Retinal pigment epithelial cell (primary cell): Measurements from ENCODE around the gene LATS1.

ENCODE experiments used
- DNase-seq: peaks from one replicate; pipeline ENCODE4 v3.0.0-alpha.2; 2010; ENCODE audit warnings: low read depth
- H3K4me3 ChIP-seq: 2 replicates; pipeline ENCODE4 v1.5.1; 2011; ENCODE audit warnings: mild to moderate bottlenecking, low read length, control low read depth, moderate library complexity
- TF ChIP-seq, protein P1 (sequence below): conservative IDR thresholded peaks from 2 replicates; pipeline ENCODE4 v1.5.1; 2011; ENCODE audit warnings: low read depth, low read length, control low read depth, inconsistent platforms

Gene LATS1

DNA sequence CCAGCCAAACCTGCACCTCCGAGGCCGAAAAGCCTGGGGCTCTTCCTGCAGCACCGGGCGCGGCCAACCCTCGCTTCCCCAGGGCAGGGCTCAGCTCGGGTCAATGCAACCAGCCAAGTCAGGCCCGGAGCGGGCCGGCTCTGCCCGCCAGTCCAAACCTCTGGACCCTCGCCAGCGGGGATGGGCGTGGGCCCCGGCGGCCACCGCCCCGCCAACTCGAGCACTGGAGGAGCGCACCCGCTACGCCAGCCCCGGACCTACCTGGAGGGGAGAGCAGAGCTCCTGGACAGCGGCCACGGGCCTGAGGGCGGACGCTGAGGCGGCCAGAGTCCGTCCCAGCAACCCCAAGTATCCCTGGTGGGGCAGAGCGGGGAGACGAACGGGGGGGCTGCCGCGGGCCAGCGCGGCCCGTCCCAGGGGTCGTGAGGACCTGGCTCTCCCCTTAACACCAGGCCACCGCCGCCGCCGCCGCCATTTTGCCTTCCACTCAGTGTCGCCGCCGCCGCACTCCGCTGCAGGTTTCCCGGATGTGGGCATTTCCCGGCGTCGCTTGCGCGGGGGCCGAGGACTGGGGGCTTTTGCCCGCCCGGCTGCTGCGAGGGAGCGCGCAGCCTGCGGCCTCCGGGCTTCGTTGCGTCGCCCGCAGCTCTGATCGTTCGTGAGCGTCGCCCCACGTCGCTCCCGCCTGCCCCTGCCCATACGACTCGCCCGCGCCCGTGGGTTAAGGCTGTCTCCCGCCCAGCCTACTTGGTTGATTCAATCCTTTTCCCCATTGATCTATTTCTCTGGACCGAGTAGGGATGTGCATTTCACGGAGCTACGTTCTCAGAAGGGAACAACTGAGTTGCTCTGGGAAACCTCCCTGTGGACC lies at the start of gene LATS1:
Gene LATS1 (minus strand): TSS at position 514 of the 871 bp plus-strand sequence. CDS start 15,975 bp downstream, outside the sequence.
- DNase-seq: no peak
- TF ChIP-seq, protein P1, sequence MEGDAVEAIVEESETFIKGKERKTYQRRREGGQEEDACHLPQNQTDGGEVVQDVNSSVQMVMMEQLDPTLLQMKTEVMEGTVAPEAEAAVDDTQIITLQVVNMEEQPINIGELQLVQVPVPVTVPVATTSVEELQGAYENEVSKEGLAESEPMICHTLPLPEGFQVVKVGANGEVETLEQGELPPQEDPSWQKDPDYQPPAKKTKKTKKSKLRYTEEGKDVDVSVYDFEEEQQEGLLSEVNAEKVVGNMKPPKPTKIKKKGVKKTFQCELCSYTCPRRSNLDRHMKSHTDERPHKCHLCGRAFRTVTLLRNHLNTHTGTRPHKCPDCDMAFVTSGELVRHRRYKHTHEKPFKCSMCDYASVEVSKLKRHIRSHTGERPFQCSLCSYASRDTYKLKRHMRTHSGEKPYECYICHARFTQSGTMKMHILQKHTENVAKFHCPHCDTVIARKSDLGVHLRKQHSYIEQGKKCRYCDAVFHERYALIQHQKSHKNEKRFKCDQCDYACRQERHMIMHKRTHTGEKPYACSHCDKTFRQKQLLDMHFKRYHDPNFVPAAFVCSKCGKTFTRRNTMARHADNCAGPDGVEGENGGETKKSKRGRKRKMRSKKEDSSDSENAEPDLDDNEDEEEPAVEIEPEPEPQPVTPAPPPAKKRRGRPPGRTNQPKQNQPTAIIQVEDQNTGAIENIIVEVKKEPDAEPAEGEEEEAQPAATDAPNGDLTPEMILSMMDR: no peak
- peak within 1 kb of the TSS; percentile 64 for H3K4me3 ChIP-seq

- TF ChIP-seq, protein P1: no peak
- no peak overlapping the region for H3K4me3 ChIP-seq
- DNase-seq: peak; percentile 47
These were observed 48.4 kb upstream of the LATS1 start for GRCh38 chr6:149766156-149766769.

GRCh38 chr6:149763866-149764265 lies 46.0 kb upstream of the LATS1 start:
- TF ChIP-seq, protein P1: no peak
- no peak overlapping the region for H3K4me3 ChIP-seq
- no peak for DNase-seq

DNA sequence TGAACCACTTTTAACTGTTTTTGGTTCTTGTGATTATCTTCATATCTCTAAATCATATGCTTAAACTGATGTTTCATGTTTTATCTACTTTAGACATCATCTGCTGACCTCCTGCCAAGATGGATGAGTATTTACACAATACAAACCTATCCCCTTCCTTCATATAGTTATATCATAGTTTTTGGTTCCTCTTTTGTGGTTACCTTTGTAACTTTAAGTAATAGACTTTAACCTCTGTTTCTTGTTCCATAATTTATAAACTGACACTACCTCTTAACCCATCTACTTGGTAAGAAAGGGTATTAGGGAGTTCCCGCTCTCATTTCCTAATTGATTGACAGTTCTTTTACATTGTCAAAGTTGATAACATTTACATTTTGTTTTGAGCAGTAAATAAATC lies 43.5 kb upstream of the LATS1 start:
- DNase-seq: no peak

GRCh38 chr6:149756261-149756636 lies 38.3 kb upstream of the LATS1 start:
- H3K4me3 ChIP-seq: no peak overlapping the region
- no peak for DNase-seq
- TF ChIP-seq, protein P1: no peak

More for the DNA sequence above, 43.5 kb upstream of the LATS1 start:
- no peak overlapping the region for H3K4me3 ChIP-seq
- TF ChIP-seq, protein P1: no peak

DNA sequence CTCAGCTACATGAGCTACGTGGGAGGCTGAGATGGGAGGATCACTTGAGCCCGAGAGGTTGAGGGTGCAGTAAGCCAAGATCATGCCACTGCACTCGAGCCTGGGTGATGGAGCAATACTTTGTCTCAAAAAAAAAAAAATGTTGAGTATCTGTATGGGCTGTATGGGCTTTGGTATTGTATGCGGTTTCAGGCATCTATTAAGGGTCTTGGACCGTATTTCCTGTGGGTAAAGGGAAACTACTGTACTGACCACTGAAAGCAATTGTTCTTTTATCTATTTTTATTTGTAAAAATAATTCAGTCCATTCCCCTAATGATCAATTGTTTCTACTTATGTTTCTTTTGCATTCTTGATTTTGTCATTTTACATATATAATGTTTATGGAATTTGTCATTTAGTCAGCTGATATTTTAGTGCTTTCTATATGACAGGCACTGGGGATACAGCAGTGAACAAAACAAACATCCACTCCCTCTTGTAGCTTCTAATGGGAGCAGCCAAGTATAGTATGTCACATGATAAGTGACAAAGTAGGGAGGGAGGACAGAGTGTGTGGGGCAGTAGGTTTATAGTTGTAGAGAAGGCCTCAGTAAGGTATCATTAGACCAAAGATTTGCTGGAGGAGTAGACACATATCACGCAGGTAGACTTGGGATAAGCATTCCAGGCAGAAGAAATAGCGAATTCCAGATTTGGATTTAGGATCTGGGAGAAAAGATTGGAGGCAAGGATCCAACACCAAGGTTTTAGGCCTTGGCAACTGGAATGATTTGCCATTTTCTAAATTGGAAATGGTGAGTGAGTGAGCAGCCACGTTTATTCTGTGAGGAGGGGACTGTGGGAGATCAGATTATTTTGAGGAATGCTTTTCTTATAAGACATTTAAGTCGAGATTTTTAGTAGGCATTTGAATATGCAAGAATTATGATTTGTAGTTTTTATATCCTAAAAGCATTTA lies 37.7 kb upstream of the LATS1 start:
- DNase-seq: no peak
- H3K4me3 ChIP-seq: no peak overlapping the region
- TF ChIP-seq, protein P1: no peak
